H4 (cell line): ENCODE results near the gene KL. TPM values are rescaled to one million over a fixed set of nuclear protein-coding genes. Genes with fewer than 3 reads are reported as not detected.

ENCODE experiments used
- DNase-seq: peaks from one replicate; pipeline ENCODE4 v3.0.0-alpha.2; 2015; ENCODE audit warnings: low spot score
- total RNA-seq: library from RNA; depleted of rRNA; stranded (reverse); fragments of >200 nt; shearing (Covaris generic); gene quantifications from 2 replicates; pipeline ENCODE4 v1.2.3, GENCODE V29; 2014

The KL gene
- total RNA-seq, 1 experiment from 2014 or later, result not detected

DNA sequence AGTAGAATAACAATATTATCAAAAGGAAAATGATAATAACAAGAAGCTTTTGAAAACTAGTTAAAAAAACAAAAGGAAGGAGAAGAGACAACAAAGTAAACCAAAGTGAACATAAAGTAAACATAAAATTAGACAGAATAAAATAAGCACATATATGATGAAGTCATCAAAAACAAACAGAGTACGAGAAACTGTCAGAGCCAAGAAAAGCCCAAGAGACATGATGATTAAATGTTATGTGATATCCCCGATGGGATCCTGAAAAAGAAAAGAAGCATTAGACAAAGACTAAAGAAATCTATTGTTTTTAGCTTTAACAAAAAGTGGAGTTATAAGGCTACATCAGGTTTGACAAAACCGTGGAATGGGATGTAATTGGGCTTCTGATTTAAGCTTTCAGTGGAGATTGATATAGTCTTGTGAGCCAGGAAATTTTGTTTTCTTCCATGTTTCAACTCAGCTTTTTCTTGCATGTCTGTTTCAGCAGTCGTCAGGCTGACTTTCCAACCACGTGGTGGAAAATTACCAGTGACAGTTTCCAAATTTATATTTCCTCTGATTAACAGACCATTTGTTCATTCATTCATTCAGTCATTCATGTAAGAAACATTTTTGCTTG lies 64.9 kb downstream of the KL start:
- DNase-seq, result no peak

DNA sequence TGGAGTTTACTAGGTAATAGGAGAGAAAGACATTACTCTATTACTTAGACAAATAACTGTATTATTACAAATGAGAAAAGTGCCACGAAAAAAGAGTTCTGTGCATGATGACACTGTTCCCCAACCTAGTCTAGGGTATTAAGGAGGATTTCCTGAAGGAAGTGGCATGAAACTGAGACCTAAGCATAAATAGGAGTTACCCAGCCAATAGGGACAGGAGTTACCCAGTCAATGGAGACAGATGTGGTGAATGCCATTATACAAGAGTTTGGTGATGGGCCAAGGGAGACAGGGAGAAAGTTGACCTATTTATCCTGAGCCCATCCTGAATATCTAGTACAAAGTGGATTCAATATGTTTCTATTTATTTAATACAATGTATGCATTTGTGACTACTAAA lies 65.4 kb downstream of the KL start:
- no peak for DNase-seq

DNA sequence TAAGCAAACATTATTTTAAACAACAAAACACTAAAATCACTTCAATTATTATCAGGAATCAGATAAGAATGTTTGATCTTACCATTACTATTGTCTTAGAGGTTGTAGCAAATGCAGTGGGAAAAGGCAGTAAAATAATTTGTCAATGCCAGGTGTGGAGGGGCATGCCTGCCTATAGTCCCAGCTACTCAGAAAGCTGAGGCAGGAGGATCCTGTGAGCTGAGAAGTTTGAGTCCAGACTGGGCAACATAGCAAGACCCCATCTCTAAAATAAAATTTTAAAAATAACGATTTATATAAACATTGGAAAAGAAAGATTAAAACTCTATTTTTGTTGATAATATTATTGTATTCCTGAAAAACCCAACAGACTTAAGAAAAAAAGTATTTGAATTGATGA lies 66.8 kb downstream of the KL start:
- no peak for DNase-seq

DNA sequence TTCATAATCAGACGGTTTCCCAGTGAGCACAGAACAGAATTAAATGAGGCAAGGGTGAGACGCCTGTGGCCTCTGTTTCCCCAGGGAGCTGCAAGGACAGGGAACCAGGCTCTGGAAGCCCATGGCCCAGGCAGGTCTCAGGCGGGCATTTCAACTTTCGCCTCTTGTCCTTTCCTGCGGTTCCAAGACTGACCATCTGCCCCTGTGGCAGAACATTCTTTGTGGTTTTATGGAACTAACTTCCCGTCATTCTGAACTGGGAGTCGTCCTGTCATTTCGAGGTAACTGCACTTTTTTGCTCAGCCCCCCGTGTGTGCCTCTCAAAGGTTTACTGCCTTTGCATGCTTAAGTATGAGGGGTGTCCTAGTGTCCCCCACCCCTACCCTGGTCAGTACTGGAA lies 70.9 kb downstream of the KL start:
- DNase-seq, result no peak

DNA sequence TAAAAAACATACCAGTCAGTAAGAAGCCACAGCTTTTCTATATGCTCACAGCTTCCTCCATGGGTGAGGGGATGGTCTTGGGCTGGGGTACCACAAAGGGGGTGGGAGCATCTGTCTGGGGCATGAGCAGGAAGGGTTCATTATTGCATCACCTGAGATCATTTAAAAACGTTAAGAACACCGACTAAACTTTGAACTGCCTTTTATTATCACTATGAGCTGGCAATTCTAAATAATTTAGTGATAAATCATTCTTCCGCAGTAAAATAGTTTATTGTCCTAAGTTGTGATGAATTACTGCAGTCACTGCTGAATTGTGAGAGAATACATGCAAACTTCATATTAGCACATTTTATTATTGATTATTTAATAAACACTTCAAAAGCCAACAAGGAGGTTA lies 71.6 kb downstream of the KL start:
- DNase-seq, result no peak

DNA sequence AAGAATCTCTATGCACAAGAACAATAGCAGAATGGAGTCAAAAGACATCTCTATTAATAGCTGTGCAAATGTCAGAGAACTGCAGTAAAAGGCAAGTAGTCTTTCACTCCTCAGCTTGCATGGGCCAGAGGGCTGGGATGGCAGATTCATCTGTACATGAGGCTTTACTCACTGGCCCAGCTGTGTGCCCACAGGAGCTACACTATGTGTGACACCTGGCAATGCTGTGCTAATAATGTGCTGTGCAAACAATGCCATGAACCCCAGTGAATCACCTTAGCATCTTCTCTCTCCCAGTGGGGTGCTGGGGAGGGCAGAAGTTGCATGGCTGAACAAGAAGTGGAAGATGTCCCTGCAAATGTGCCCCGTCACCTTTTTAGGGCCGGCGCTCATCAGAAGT lies 73.1 kb downstream of the KL start:
- no peak for DNase-seq

DNA sequence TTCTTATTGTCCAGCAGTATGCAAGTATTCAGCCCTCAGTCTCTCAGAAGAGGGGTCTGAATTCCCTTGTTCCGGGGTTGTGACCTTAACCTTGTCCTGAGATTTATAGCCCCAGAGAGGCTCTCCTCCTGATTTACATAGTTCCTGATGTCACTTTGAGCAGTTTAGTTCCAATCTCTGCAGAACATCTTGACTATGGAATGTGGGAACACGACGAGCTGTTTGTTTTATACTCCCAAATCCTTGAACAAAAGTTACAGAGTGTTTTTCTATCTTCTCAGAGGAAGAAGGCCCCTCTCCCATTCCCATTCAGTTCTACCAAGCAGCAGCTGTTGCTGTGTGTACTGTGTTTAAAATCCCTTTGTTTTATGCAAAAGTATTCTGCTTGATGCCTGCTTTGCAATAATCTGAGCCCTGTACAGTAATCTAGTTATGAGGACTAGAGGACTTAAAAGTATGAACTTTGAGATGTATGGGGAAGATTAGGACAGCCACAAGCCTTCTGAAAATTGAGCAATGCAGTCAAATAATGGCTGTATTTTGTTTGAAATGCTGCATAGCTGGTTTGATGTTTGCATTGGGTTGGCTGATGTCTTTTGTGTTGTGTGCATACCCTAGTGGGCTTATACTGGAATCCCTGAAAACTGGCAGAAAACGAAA lies 74.7 kb downstream of the KL start:
- no peak for DNase-seq

DNA sequence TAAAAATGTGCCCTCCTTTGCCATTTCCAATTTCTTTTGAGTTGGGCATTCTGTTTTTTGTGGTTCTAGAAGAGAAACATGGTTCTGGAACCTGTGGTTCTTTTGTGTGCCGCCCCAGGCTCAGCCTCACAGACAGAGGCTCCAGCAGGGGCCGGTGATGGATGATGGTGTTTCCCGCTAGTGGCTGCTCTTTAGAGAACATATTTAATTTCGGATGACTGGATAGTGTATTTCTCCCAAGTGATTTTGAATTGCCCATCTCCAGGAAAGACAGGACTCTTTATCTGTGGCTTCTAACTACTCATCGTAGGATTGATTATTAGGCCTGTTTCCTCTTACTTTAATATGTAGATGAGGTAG lies 75.2 kb downstream of the KL start:
- DNase-seq, result no peak

DNA sequence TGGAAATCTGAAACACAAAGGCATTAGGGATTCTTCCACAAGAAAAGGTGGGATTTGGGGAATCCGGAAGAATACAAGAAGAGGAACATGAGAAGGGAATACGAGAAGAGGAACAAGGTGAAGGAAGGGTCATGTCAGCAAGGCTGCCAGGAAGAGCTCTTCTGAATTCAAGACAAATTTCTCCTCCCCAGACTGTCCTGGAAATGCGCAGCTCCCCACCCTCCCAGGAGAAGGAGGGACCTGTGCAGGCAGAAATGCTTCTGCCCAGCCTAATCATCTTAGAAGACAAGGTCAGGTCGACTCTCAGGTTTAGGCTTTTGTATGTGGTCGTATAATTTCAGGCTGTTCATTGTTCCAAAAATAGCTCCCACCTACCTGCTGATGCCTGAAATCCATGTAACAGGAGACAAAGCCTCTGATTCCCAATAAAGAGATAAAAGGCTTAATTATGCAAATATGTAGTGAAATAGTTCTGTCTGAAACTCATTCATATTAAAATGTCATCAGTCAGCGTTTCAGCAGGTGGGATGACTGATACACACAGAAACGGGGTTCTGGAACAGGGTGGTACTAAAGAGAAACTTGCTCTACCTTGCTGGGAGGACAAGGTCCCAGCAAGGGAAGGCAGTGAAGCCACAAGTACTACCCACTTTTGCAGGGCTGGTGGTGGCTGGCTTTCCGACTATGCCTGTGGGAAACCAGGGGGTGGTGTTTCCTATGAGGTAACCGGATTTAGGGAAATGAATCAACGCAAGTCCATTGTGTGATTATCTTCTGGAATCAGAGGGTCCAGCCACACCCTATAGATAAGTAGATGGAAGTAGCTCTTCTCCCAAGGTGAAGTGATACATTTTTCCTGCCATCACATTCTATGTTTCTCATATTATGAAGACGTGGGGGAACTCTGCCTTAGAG lies 76.1 kb downstream of the KL start:
- no peak for DNase-seq

DNA sequence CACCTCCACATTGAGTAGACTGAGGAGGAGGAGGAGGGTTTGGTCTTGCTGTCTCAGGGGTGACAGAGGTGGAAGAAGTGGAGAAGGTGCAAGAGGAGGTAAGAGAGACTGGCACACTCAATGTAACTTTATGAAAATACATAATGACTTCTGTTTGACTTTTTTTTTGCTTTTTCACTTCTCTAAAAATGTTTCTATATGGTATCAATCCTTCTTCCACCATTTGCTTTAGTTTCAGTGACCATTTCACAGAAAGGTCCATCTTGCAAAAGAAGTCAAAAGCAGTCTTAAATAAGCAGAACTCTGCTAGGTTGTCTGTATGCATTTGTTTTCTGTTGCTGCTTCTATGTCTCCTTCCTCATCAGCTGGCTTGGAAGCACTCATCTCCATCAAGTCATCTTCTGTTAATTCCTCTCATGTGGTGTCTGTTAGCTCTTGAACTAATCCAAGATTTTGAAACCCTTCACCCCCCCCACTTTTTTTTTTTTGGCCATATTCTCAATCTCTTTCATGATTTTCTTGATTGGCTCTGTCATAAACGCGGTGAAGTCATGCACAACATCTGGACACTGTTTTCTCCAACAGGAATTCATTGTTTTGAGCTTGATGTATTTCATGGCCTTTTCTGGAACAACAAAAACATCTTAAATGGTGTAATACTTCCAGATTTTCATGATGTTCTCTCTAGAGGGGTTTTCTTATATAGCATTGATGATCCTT lies 80.8 kb downstream of the KL start:
- no peak for DNase-seq

DNA sequence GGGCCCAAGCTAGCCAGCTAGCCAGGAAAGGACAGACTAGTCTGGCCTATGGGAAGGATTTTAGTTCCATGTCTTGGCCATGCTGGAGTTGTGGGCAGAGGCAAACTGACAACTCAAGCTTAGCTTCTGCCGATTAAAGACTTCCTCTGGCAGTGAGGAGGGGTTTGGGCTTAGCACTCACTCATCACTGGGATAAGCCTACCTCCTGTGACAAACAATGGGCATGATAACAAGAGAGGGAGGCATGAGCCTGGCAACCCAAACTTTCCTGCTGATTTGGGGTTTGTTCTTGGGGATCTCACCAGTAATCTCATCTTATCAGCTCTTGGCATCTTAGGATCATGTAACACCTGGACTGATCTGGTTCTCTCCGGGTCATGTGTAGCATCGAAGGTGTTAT lies 83.6 kb downstream of the KL start:
- DNase-seq, result no peak

DNA sequence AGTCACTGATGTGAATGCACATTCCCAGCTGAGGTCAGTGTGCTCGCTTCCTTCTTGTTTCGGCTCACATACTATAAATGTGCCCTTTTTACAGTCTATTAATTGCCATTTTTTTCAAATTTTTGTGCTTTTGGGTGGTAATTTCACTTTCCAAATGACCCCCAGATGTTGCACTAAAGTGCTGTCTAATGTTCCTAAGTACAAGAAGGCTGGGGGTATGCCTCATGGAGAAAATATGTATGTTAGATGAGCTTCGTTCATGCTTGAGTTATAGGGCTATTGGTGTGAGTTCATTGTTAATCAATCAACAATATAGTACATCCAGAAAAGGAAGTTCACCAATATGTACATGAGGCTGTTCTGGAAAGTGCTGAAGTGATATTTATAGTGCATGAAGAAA lies 84.7 kb downstream of the KL start:
- DNase-seq, result no peak

DNA sequence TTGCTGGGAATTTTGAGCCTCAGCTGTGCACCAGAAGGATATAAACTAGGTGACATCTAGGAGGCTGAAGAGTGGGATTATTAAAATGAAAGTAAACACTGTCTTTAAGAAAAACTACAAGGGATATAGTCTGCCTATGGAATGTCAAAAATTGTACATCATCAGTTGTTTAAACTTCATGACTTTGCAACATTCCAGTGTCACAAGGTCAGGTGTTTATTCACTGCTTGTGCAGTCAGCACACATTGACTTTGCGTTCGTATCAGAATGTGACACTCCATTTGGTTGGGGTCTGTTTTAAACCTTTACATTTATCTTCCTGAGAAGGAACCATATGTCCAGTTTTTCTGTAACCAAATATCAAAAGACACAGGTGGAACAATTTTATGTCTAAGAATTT lies 85.6 kb downstream of the KL start:
- DNase-seq, result no peak

DNA sequence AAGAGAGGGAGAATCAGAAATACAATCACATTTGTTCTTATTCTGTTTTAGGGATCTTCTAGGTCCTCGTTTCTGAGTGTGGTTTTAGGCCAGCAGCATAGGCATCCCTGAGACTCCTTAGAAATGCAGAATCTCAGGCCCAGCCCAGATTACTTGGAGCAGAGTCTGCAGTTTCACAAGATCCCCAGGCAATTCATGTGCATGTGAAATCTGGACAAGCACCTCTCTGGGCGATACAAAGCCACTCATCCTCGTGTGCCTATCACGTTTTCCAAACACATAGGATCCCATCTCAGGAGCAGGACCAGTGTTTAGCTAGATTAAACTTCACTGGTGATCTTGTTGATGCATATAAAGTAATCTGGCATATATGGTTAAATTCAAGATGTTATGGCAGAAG lies 87.2 kb downstream of the KL start:
- DNase-seq, result no peak

DNA sequence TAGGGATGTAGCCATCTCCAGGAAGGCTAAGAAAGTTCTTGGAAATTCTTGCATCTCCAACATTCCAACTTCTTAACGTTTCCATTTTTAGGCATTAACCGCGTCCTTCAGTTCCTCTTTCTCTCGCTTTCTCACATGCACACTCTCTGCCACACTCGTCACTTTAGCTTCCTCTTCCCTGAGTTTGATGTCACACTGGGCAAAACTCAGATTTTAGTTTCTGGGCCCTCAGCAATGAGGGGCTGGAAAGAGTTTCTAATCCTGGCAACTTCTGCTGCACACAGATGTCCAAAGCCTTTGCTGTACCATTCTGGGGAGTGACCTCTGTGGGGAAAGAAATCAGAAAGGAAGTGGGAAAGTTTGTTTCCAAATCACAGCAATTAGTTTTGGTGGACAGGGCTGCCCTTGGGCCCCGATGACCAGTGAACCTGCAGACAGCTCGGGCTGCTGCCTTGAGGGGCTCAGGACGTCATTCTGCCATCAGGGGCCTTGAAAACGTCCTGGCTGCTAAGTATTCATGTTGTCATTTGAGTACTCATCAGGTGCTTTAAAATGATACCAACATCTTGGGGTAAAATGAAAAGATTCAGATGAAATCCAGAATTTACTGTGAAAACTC lies 89.3 kb downstream of the KL start:
- no peak for DNase-seq

DNA sequence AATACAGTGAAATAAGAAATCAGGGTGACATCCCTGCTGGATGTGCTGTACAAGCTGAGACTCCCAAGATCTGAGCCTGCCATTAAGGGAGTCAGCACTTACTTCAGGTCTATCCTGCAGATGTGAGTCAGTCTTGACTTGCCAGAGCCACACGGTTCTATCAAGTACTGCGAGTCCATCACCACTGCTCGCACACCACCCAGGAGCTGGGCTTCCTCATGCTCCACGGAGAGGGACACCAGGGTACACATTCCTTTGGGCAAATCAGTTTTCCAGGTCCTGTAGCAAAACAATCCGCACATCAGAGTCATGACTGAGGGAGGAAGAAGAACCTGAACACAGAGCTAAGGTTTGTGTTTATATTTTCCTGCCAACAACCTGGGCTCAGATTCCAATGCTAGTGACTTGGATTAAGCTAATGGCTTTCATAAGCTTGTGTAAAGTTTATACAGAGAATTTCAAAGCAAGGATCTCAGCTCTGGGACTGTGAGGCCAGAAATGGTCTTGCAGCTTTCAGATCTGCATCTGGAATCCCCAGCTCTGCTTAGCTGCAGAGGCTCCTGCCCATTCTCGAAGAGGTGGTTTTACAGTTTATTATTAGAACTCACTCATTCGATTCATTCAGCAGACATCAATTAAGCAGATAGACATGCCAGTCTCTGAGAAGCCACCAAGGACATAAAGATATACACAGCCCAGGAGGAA lies 90.6 kb downstream of the KL start:
- DNase-seq, result no peak

DNA sequence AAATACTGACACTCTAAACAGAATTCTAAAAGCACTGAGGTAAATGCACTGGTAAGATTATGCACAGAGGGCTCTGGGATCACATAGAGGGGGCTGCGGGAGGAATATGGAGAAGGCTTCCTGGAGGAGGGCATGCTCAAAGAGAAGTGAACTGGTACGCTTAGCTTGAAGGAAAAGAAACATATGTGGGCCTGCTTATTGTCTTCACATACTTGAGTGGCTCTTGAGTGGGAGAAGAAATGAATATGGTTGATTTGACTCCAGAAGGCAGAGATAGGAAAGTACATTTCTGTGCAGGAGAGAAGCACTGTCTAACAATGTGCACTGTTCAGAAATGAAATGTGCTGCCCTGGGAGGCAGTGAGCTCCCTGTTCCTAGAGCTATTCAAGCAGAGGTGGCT lies 91.1 kb downstream of the KL start:
- no peak for DNase-seq

DNA sequence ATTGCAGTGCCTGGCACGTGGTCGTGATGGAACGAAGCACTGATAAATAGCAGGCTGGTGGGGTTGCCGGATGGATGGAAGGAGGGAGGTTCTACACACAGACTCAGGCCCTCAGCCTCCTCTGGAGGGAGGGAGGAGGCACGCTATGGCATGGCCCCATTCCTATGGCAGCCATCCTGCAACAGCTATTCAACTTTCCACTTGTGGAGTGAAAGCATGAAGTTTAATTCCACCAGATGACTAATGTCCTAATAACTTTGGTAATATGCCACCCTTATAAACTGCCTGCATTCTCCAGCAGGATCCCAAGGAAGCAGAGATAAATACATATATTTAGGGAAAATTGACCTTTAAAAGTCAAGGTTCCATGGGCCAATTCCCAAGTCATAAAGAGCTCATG lies 92.4 kb downstream of the KL start:
- DNase-seq, result no peak

DNA sequence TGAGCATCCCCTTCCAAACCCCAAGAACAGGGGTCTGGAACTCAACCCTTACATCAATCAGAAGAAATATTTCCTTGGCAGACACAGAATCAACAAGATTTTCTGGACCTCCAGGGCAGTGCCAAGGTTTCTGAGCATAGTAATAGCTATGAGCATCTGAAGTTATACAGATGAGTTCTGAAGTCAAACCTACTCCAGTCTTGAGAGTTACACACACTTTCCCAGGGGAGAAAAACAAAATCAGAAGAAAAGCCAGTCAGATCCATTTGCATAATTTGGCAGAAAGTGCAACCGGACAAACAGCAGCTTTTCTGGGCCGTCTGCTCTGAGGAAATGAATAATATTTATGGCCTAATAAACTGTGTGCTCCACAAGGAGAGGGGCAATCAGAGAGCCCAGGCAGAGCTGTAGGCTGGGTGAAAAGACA lies 93.1 kb downstream of the KL start:
- DNase-seq, result no peak

DNA sequence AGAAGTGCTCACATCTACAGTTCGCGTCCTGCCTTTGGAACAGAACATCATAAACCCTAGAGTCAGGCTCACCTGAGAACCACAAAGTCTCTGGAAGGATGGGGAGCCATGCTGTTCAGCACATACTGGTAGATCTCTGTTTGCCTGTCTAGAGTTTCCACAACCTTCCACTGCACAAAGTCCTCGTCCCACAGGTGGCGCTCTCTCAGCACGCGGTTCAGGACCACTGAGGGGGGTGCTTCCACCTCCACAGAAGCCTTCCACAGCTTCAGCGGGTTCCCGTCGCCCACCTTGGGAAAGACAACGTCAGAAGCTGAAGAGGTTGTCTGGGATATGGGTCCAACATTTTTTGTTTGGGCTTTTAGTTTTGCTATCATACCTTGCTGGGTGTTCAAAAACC lies 93.6 kb downstream of the KL start:
- no peak for DNase-seq

DNA sequence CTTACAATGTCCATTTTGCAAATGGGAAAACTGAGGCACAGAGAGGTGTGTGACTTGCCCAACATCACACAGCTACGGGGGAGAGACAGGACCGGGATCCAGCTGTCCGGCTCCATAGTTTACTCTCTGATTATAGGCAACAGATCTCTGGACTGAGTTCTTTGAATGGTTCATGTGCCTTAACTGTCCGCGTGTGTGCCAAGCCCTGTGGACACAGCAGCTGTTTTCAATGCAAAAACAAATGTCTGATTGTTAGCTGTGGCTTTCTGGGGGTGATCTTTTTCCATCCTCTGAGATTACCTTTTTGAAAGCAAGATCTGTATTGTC lies 94.1 kb downstream of the KL start:
- DNase-seq, result no peak
